K562 (cell line): ENCODE results near the gene UBXN10. TPM values are rescaled to one million over a fixed set of nuclear protein-coding genes. Genes with fewer than 3 reads are reported as not detected.

ENCODE experiments used
- CBX5 ChIP-seq: IDR thresholded peaks from 2 replicates; pipeline ENCODE4 v1.6.1; 2014; ENCODE audit warnings: low read depth, borderline replicate concordance
- GATAD2B ChIP-seq: fragments of 450-650 bp; IDR thresholded peaks from 2 replicates; pipeline ENCODE4 v1.6.1; 2017; ENCODE audit warnings: mild to moderate bottlenecking, borderline replicate concordance
- KAT8 ChIP-seq: fragments of 450-650 bp; IDR thresholded peaks from 2 replicates; pipeline ENCODE4 v1.6.1; 2016; ENCODE audit warnings: low read depth, mild to moderate bottlenecking
- MXI1 ChIP-seq: IDR thresholded peaks from 2 replicates; pipeline ENCODE4 v1.6.1; 2011; ENCODE audit warnings: low read depth, mild to moderate bottlenecking, improper control_type of control experiment, low read length
- NELFE ChIP-seq: IDR thresholded peaks from 2 replicates; pipeline ENCODE4 v1.6.1; 2011; ENCODE audit warnings: mild to moderate bottlenecking; ENCODE audit not compliant: insufficient read depth, insufficient read length
- OTX1 ChIP-seq: fragments of 450-650 bp; formaldehyde crosslinking; IDR thresholded peaks from 2 replicates; pipeline ENCODE4 v1.4.0; 2022; ENCODE audit warnings: mild to moderate bottlenecking
- PHB ChIP-seq: fragments of 250-450 bp; sonication (Bioruptor Pico); IDR thresholded peaks from 2 replicates; pipeline ENCODE4 v1.5.0; 2021
- RAD51 ChIP-seq: fragments of 450-650 bp; IDR thresholded peaks from 2 replicates; pipeline ENCODE4 v1.7.1; 2016; ENCODE audit warnings: low read depth, mild to moderate bottlenecking, borderline replicate concordance
- RHOXF2B ChIP-seq: fragments of 250-450 bp; sonication (Bioruptor Pico); conservative IDR thresholded peaks from 2 replicates; pipeline ENCODE4 v1.5.1; 2021
- TAL1 ChIP-seq: fragments of 450-650 bp; IDR thresholded peaks from 2 replicates; pipeline ENCODE4 v1.6.1; 2016; ENCODE audit warnings: mild to moderate bottlenecking
- TCF7L2 ChIP-seq: fragments of 150-350 bp; IDR thresholded peaks from 2 replicates; pipeline ENCODE4 v1.6.1; 2016; ENCODE audit warnings: low read depth, mild to moderate bottlenecking, low read length, moderate library complexity
- ZBTB1 ChIP-seq: sonication (generic); formaldehyde crosslinking; IDR thresholded peaks from 2 replicates; pipeline ENCODE4 v1.8.1; 2023; ENCODE audit warnings: missing genetic modification reagents, low read depth, mild to moderate bottlenecking, borderline replicate concordance
- ZFP1 ChIP-seq: fragments of 450-650 bp; formaldehyde crosslinking; IDR thresholded peaks from 2 replicates; pipeline ENCODE4 v1.4.0; 2020; ENCODE audit warnings: mild to moderate bottlenecking, mixed read lengths
- polyA plus RNA-seq, 8 experiments: library from polyadenylated mRNA; depleted of rRNA in 4 of 8; stranded (reverse) in 5 of 8; unstranded in 3 of 8; fragments of >200 nt; fragmentation: Nextera tagmentation in 2 of 8; fragmentation: Illumina TruSeq in 1 of 8; extraction: Ambion mirVana in 2 of 8; extraction: Trizol in 1 of 8; gene quantifications; 2 replicates each; pipeline versions ENCODE4 v1.2.1 to v1.2.3, GENCODE V29; 2011 to 2014; ENCODE audit warnings: inconsistent platforms in 1 of 8, missing spikeins in 1 of 8
- total RNA-seq, 7 experiments: library from RNA; depleted of rRNA in 6 of 7; stranded (reverse); fragments of >200 nt in 6 of 7; fragmentation: Illumina TruSeq in 2 of 7; extraction: Trizol in 2 of 7; gene quantifications; 2 replicates each; pipeline versions ENCODE4 v1.2.1 to v1.2.3, GENCODE V29; 2011 to 2021; ENCODE audit warnings: low replicate concordance in 1 of 7
- TF ChIP-seq, protein P1 (sequence below), 3 experiments: fragments of 200-800 bp in 1 of 3; sonication (Bioruptor generic) in 1 of 3; sonication (generic) in 1 of 3; formaldehyde crosslinking in 1 of 3; IDR thresholded peaks; 2 replicates each; pipeline versions ENCODE4 v1.6.1 to v1.8.0; 2016 to 2022; ENCODE audit warnings: mild to moderate bottlenecking in 2 of 3, missing compliant biosample characterization in 2 of 3, missing genetic modification characterization in 2 of 3, missing genetic modification reagents in 1 of 3
- TF ChIP-seq, protein P2 (sequence below), 3 experiments: fragments of 200-800 bp in 1 of 3; fragments of 250-450 bp in 1 of 3; fragments of 450-650 bp in 1 of 3; sonication (Bioruptor Pico) in 1 of 3; sonication (Bioruptor generic) in 1 of 3; formaldehyde crosslinking in 1 of 3; IDR thresholded peaks; 2 replicates each; pipeline versions ENCODE4 v1.6.1 to v1.8.0; 2016 to 2022; ENCODE audit warnings: mild to moderate bottlenecking in 2 of 3, missing genetic modification characterization in 2 of 3, missing compliant biosample characterization in 1 of 3, moderate library complexity in 1 of 3
- TF ChIP-seq, protein P3 (sequence below): sonication (generic); formaldehyde crosslinking; IDR thresholded peaks from 2 replicates; pipeline ENCODE4 v1.8.0; 2022; ENCODE audit warnings: mild to moderate bottlenecking, low read depth, missing genetic modification reagents
- TF ChIP-seq, protein P4 (sequence below): fragments of 200-800 bp; sonication (Bioruptor generic); IDR thresholded peaks from 2 replicates; pipeline ENCODE4 v1.6.1; 2017; ENCODE audit warnings: missing genetic modification characterization, missing compliant biosample characterization
- TF ChIP-seq, protein P5 (sequence below): fragments of 250-450 bp; sonication (Bioruptor Pico); IDR thresholded peaks from 2 replicates; pipeline ENCODE4 v1.8.0; 2022; ENCODE audit warnings: inconsistent platforms, mild to moderate bottlenecking, moderate library complexity, borderline replicate concordance

Gene UBXN10
- total and polyA plus RNA-seq, 9 of the 15 experiments (the other 6 are each of a cell fraction or from before 2014, with no cell fraction given), result 10.7 to 17.7 (median 13.6) TPM

DNA sequence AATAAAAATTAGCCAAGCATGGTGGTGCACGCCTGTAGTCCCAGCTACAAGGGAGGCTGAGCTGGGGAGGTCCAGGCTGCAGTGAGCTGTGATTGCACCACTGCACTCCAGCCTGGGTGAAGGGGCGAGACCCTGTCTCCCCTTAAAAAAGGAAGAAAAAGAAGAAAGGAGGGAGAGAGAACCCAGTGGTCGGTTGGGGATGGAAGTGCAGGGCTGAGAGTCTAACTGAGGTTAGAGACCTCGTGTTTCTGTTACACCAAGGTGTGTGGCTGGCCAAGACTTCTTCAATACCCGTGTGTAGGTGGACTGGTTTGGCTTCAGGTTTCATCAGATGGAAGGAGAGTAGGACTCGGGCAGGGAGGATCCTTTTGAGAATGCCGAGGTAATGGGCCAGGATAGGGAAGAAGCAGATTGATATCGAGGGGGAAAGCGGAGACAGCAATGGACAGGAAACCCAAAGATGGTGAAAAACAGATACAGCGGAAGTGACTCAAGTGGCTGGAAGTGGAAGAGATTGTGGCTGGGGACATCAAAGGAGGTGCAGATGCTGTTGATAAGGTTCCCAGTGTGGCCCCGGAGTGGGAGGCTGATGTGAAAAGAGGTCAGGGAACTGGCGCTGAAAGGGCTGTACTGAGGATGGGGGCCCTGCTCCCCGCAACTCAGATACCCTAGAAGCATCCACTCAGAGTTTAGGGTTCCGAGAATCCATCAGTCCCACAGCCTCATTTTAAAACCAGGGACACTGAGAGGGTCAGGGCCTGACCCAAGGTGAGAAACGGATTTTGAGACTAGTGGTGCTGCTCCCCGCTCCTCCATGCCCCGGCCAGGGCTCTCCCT, 681 bp upstream of the UBXN10 start (continued):
- TF ChIP-seq, protein P1, sequence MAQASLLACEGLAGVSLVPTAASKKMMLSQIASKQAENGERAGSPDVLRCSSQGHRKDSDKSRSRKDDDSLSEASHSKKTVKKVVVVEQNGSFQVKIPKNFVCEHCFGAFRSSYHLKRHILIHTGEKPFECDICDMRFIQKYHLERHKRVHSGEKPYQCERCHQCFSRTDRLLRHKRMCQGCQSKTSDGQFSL (CRISPR knock-in tag; IDR thresholded peaks at IDR 0.05), result no peak
- TF ChIP-seq, protein P1 (tag; IDR thresholded peaks at IDR 0.05), result no peak
- TF ChIP-seq OTX1 (CRISPR knock-in tag), result peak; percentile 90
- peak; percentile 79; the same call in 1 of the 2 replicates for TF ChIP-seq PHB (CRISPR knock-in tag)
- TF ChIP-seq RAD51, result no peak
- TF ChIP-seq GATAD2B, result peak; percentile 71; the same call in 1 of the 2 replicates
- TF ChIP-seq, protein P2, sequence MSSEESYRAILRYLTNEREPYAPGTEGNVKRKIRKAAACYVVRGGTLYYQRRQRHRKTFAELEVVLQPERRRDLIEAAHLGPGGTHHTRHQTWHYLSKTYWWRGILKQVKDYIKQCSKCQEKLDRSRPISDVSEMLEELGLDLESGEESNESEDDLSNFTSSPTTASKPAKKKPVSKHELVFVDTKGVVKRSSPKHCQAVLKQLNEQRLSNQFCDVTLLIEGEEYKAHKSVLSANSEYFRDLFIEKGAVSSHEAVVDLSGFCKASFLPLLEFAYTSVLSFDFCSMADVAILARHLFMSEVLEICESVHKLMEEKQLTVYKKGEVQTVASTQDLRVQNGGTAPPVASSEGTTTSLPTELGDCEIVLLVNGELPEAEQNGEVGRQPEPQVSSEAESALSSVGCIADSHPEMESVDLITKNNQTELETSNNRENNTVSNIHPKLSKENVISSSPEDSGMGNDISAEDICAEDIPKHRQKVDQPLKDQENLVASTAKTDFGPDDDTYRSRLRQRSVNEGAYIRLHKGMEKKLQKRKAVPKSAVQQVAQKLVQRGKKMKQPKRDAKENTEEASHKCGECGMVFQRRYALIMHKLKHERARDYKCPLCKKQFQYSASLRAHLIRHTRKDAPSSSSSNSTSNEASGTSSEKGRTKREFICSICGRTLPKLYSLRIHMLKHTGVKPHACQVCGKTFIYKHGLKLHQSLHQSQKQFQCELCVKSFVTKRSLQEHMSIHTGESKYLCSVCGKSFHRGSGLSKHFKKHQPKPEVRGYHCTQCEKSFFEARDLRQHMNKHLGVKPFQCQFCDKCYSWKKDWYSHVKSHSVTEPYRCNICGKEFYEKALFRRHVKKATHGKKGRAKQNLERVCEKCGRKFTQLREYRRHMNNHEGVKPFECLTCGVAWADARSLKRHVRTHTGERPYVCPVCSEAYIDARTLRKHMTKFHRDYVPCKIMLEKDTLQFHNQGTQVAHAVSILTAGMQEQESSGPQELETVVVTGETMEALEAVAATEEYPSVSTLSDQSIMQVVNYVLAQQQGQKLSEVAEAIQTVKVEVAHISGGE (CRISPR knock-in tag; IDR thresholded peaks at IDR 0.05), result peak in 2 of 3 experiments; percentile 64 to 90; a peak in 4 of 6 replicates
- TF ChIP-seq, protein P3, sequence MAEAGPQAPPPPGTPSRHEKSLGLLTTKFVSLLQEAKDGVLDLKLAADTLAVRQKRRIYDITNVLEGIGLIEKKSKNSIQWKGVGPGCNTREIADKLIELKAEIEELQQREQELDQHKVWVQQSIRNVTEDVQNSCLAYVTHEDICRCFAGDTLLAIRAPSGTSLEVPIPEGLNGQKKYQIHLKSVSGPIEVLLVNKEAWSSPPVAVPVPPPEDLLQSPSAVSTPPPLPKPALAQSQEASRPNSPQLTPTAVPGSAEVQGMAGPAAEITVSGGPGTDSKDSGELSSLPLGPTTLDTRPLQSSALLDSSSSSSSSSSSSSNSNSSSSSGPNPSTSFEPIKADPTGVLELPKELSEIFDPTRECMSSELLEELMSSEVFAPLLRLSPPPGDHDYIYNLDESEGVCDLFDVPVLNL (CRISPR knock-in tag), result no peak
- no peak for TF ChIP-seq MXI1
- TF ChIP-seq, protein P4, sequence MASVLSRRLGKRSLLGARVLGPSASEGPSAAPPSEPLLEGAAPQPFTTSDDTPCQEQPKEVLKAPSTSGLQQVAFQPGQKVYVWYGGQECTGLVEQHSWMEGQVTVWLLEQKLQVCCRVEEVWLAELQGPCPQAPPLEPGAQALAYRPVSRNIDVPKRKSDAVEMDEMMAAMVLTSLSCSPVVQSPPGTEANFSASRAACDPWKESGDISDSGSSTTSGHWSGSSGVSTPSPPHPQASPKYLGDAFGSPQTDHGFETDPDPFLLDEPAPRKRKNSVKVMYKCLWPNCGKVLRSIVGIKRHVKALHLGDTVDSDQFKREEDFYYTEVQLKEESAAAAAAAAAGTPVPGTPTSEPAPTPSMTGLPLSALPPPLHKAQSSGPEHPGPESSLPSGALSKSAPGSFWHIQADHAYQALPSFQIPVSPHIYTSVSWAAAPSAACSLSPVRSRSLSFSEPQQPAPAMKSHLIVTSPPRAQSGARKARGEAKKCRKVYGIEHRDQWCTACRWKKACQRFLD (CRISPR knock-in tag), result peak; percentile 19; the same call in 1 of the 2 replicates
- TF ChIP-seq TCF7L2, result peak; percentile 86
- TF ChIP-seq KAT8, result no peak
- 0 out of 2 replicates have a peak, but pooled peaks have one; percentile 9 for TF ChIP-seq CBX5
- TF ChIP-seq ZBTB1, result no peak
- no peak for TF ChIP-seq NELFE
- TF ChIP-seq RHOXF2B (CRISPR knock-in tag), result peak; percentile 59; the same call in 1 of the 2 replicates
- no peak for TF ChIP-seq ZFP1
- peak; percentile 67 for TF ChIP-seq TAL1
- TF ChIP-seq, protein P5, sequence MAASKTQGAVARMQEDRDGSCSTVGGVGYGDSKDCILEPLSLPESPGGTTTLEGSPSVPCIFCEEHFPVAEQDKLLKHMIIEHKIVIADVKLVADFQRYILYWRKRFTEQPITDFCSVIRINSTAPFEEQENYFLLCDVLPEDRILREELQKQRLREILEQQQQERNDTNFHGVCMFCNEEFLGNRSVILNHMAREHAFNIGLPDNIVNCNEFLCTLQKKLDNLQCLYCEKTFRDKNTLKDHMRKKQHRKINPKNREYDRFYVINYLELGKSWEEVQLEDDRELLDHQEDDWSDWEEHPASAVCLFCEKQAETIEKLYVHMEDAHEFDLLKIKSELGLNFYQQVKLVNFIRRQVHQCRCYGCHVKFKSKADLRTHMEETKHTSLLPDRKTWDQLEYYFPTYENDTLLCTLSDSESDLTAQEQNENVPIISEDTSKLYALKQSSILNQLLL (CRISPR knock-in tag), result no peak
